WI38 (cell line): ENCODE measurements around the gene LCA5L.

Source experiments
- H3K4me3 ChIP-seq: 2 replicates; pipeline ENCODE4 v1.5.1; 2011; ENCODE audit warnings: low read depth, mild to moderate bottlenecking, control low read depth, low read length
- CTCF ChIP-seq: IDR thresholded peaks from 2 replicates; pipeline ENCODE4 v1.5.1; 2012; ENCODE audit warnings: low read depth, mild to moderate bottlenecking, control low read depth, low read length

LCA5L gene

GRCh38 chr21:39363607-39364555 is 81.7 kb downstream of the LCA5L start:
- H3K4me3 ChIP-seq = no peak overlapping the region

GRCh38 chr21:39362733-39363132 is 82.8 kb downstream of the LCA5L start:
- TF ChIP-seq CTCF = no peak
- H3K4me3 ChIP-seq = no peak overlapping the region

More at GRCh38 chr21:39363607-39364555, 81.7 kb downstream of the LCA5L start:
- no peak for TF ChIP-seq CTCF

GRCh38 chr21:39359382-39359781 is 86.2 kb downstream of the LCA5L start:
- H3K4me3 ChIP-seq = no peak overlapping the region
- TF ChIP-seq CTCF = no peak
